ENCODE data around the gene KIAA0753. TPM values are rescaled to one million over a fixed set of nuclear protein-coding genes. Genes with fewer than 3 reads are reported as not detected.

The KIAA0753 gene
- total and polyA plus RNA-seq, 9 of the 15 experiments (the other 6 are each of a cell fraction or from before 2014, with no cell fraction given): 2.0 to 9.0 (median 6.9) TPM

- TF ChIP-seq CHAMP1 (IDR thresholded peaks at IDR 0.05): no peak
- TF ChIP-seq MNT (conservative IDR thresholded peaks at IDR 0.05): peak in 1 of 2 experiments; percentile 44; a peak in 1 of 4 replicates
- TF ChIP-seq GATAD2A (IDR thresholded peaks at IDR 0.05): peak; percentile 42; the same call in 1 of the 2 replicates
- no peak for TF ChIP-seq SRSF1 (IDR thresholded peaks at IDR 0.05; ENCODE audit: low read depth, low read length)
- no peak for TF ChIP-seq TEAD2 (tag; IDR thresholded peaks at IDR 0.05)
- TF ChIP-seq KHSRP (IDR thresholded peaks at IDR 0.05): no peak
- peak; percentile 37; the same call in 1 of the 2 replicates for TF ChIP-seq POLR2G (IDR thresholded peaks at IDR 0.05; ENCODE audit: low read depth, low read length)
- no peak for TF ChIP-seq HNRNPUL1 (IDR thresholded peaks at IDR 0.05; ENCODE audit: low read length)
- TF ChIP-seq MLX (CRISPR knock-in tag; conservative IDR thresholded peaks at IDR 0.05): no peak
- no peak for TF ChIP-seq RBM22 (IDR thresholded peaks at IDR 0.05; ENCODE audit: low read depth, low read length, poor library complexity, severe bottlenecking)
- no peak for TF ChIP-seq NCOA2 (IDR thresholded peaks at IDR 0.05; ENCODE audit: partially characterized antibody in 2 of 2)
- no peak for TF ChIP-seq ZBTB1 (CRISPR knock-in tag; IDR thresholded peaks at IDR 0.05; ENCODE audit: borderline replicate concordance, low read depth)
- TF ChIP-seq BDP1 (IDR thresholded peaks at IDR 0.05; ENCODE audit: insufficient read depth, insufficient read length): no peak
- no peak for TF ChIP-seq TRIM28 (IDR thresholded peaks at IDR 0.05)
- no peak for TF ChIP-seq NR2F6 (CRISPR knock-in tag; IDR thresholded peaks at IDR 0.05)
- TF ChIP-seq CBX2 (IDR thresholded peaks at IDR 0.05; ENCODE audit: insufficient read depth, low read length, poor library complexity, severe bottlenecking): no peak
- TF ChIP-seq ZNF551 (CRISPR knock-in tag; IDR thresholded peaks at IDR 0.05): no peak
- TF ChIP-seq MAZ (CRISPR knock-in tag; conservative IDR thresholded peaks at IDR 0.05 in 1 of 2, IDR thresholded peaks at IDR 0.05 in 1 of 2): no peak
- no peak for TF ChIP-seq SIX5 (IDR thresholded peaks at IDR 0.05; ENCODE audit: borderline replicate concordance in 1 of 2, insufficient read depth in 1 of 2, low read depth in 1 of 2, low read length in 2 of 2)
- TF ChIP-seq MCM3 (IDR thresholded peaks at IDR 0.05): no peak
- no peak for TF ChIP-seq TCFL5 (CRISPR knock-in tag; conservative IDR thresholded peaks at IDR 0.05)
- TF ChIP-seq PHF21A (IDR thresholded peaks at IDR 0.05; ENCODE audit: borderline replicate concordance, low read depth): no peak
- no peak for TF ChIP-seq ZNF124 (CRISPR knock-in tag; IDR thresholded peaks at IDR 0.05)
- TF ChIP-seq PURB (CRISPR knock-in tag; IDR thresholded peaks at IDR 0.05; ENCODE audit: low read depth): no peak
- peak; percentile 99 for TF ChIP-seq EGR1 (conservative IDR thresholded peaks at IDR 0.05)
Measured at GRCh38 chr17:6574687-6575595, 65.6 kb downstream of the KIAA0753 start (continued).

All from K562 (cell line).